MM.1S (cell line): ENCODE data around the gene GALNTL6.
"Not testable (repeated sequence)": the region's sequence is repeated elsewhere in the genome, so short reads cannot be mapped to it uniquely, and the experiment has no call there.

ENCODE experiments used
- DNase-seq: peaks from one replicate; pipeline ENCODE4 v3.0.0-alpha.2; 2015
- H2AFZ ChIP-seq: fragments of 300-600 bp; sonication (generic); 2 replicates; pipeline ENCODE4 v1.6.0; 2016; ENCODE audit warnings: antibody characterized with exemption, low read length
- H3F3A ChIP-seq: fragments of 300-600 bp; sonication (generic); 2 replicates; pipeline ENCODE4 v1.6.1; 2016; ENCODE audit warnings: mild to moderate bottlenecking, antibody characterized with exemption, low read length, moderate library complexity, mixed read lengths; ENCODE audit not compliant: insufficient read depth
- H3K27ac ChIP-seq: fragments of 300-600 bp; sonication (generic); 2 replicates; pipeline ENCODE4 v1.5.1; 2016; ENCODE audit warnings: mild to moderate bottlenecking, low read length
- H3K27me3 ChIP-seq: fragments of 300-600 bp; sonication (generic); replicated peaks from 2 replicates; pipeline ENCODE4 v1.6.0; 2016; ENCODE audit warnings: low read length; ENCODE audit not compliant: insufficient read depth
- H3K36me3 ChIP-seq: fragments of 300-600 bp; sonication (generic); replicated peaks from 2 replicates; pipeline ENCODE4 v1.6.1; 2016; ENCODE audit warnings: mild to moderate bottlenecking, low read length, mixed read lengths; ENCODE audit not compliant: insufficient read depth
- H3K4me1 ChIP-seq: fragments of 300-600 bp; sonication (generic); 2 replicates; pipeline ENCODE4 v1.6.1; 2016; ENCODE audit warnings: low read length, mixed read lengths
- H3K4me2 ChIP-seq: fragments of 300-600 bp; sonication (generic); 2 replicates; pipeline ENCODE4 v1.6.0; 2016; ENCODE audit warnings: low read depth, low read length
- H3K4me3 ChIP-seq: fragments of 300-600 bp; sonication (generic); 2 replicates; pipeline ENCODE4 v1.5.1; 2016; ENCODE audit warnings: low read length, mixed read lengths
- H3K79me2 ChIP-seq: fragments of 300-600 bp; sonication (generic); 2 replicates; pipeline ENCODE4 v1.6.1; 2016; ENCODE audit warnings: mixed run types, low read length, mixed read lengths
- H3K9ac ChIP-seq: fragments of 300-600 bp; sonication (generic); 2 replicates; pipeline ENCODE4 v1.6.1; 2016; ENCODE audit warnings: low read length, mixed read lengths
- H3K9me2 ChIP-seq: fragments of 300-600 bp; sonication (generic); replicated peaks from 2 replicates; pipeline ENCODE4 v1.6.1; 2016; ENCODE audit warnings: mild to moderate bottlenecking, low read length, mixed read lengths; ENCODE audit not compliant: insufficient read depth
- H3K9me3 ChIP-seq: fragments of 300-600 bp; sonication (generic); replicated peaks from 2 replicates; pipeline ENCODE4 v1.6.1; 2016; ENCODE audit warnings: mild to moderate bottlenecking, low read length, mixed read lengths; ENCODE audit not compliant: insufficient read depth
- H4K20me1 ChIP-seq: fragments of 300-600 bp; sonication (generic); 2 replicates; pipeline ENCODE4 v1.6.1; 2016; ENCODE audit warnings: mild to moderate bottlenecking, low read length, moderate library complexity, mixed read lengths; ENCODE audit not compliant: insufficient read depth
- CTCF ChIP-seq: fragments of 300-600 bp; sonication (generic); IDR thresholded peaks from 2 replicates; pipeline ENCODE4 v1.5.1; 2016; ENCODE audit warnings: antibody characterized with exemption, low read length, mixed read lengths
- EZH2 ChIP-seq: fragments of 300-600 bp; sonication (generic); optimal IDR thresholded peaks from 2 replicates; pipeline ENCODE3; 2017; ENCODE audit warnings: low read depth, mild to moderate bottlenecking, antibody characterized with exemption, low read length, mixed read lengths
- EZH2phosphoT487 ChIP-seq: fragments of 300-600 bp; sonication (generic); IDR thresholded peaks from 2 replicates; pipeline ENCODE4 v1.6.1; 2018; ENCODE audit warnings: antibody characterized with exemption, low read length

The GALNTL6 gene

GRCh38 chr4:172412851-172413580 lies 599.8 kb downstream of the GALNTL6 start:
- H3K4me3 ChIP-seq, result no peak overlapping the region
- H3K27ac ChIP-seq, result no peak overlapping the region
- TF ChIP-seq EZH2 (no peak), CTCF (no peak), EZH2phosphoT487 (no peak)
- no peaks in the 10 kb centered on the region for H3K27me3 ChIP-seq
- H2AFZ ChIP-seq, result no peak overlapping the region
- no peak overlapping the region for H3K4me2 ChIP-seq
- H3F3A ChIP-seq, result no peaks in the 10 kb centered on the region
- no peak overlapping the region for H3K9ac ChIP-seq
- H3K79me2 ChIP-seq, result no peaks in the 10 kb centered on the region
- H3K4me1 ChIP-seq, result no peaks in the 10 kb centered on the region
- H4K20me1 ChIP-seq, result no peaks in the 10 kb centered on the region
- H3K9me3 ChIP-seq, result no peaks in the 10 kb centered on the region
- H3K36me3 ChIP-seq, result no peaks in the 10 kb centered on the region
- no peak for DNase-seq
- no peaks in the 10 kb centered on the region for H3K9me2 ChIP-seq

DNA sequence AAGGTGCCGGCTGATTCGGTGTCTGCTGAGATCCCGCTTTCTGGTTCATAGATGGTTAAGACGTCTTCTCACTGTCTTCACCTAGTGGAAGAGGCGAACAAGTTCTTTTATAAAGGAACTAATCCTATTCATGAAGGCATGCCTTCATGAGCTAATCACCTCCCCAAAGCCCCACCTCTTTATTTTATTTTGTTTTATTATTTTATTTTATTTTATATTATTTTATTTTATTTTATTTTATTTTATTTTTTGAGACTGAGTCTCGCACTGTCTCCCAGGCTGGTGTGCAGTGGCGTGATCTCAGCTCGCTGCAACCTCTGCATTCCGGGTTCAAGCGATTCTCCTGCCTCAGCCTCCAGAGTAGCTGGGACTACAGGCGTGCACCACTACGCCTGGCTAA lies 615.8 kb downstream of the GALNTL6 start:
- not testable (repeated sequence) for DNase-seq, H3K4me2 ChIP-seq, H3K36me3 ChIP-seq, H3K9ac ChIP-seq, H3K79me2 ChIP-seq, H2AFZ ChIP-seq, H3K9me2 ChIP-seq, H3F3A ChIP-seq, H3K27me3 ChIP-seq, H3K4me1 ChIP-seq, H4K20me1 ChIP-seq, H3K4me3 ChIP-seq, H3K9me3 ChIP-seq, H3K27ac ChIP-seq

DNA sequence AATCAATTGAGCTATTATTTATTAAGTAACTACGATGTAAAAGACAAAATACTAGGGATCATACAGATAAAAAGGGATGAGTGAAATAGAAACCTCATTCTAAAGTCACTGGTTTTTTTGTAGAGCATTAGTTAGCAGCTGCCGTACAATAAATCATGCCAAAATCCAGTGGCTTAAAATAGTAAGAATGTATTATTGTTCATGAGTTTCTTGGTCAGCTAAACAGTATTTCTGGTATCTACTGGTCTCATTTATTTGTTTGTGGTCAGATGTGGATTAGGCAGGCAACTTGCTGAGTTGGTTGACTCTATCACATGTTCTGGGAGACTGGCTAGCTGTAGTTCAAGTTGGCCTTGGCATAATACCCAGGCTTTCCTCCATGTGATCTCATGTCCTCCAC lies 667.3 kb downstream of the GALNTL6 start:
- Histone ChIP-seq H3K79me2 (no peaks in the 10 kb centered on the region), H3F3A (no peaks in the 10 kb centered on the region)

More for the DNA sequence above, 667.3 kb downstream of the GALNTL6 start:
- TF ChIP-seq EZH2 (no peak), CTCF (no peak), EZH2phosphoT487 (no peak)
- Histone ChIP-seq H3K4me2 (no peak overlapping the region), H3K27ac (no peak overlapping the region), H3K27me3 (no peaks in the 10 kb centered on the region), H3K4me3 (no peak overlapping the region), H3K9ac (no peak overlapping the region), H3K9me3 (no peaks in the 10 kb centered on the region), H3K9me2 (no peaks in the 10 kb centered on the region), H4K20me1 (no peaks in the 10 kb centered on the region), H3K36me3 (no peaks in the 10 kb centered on the region), H2AFZ (no peak overlapping the region), H3K4me1 (no peaks in the 10 kb centered on the region)
- no peak for DNase-seq
